Esophagus squamous epithelium (tissue), 5 donors: ENCODE measurements around the gene GPC6. TPM values are rescaled to one million over a fixed set of nuclear protein-coding genes. Genes with fewer than 3 reads are reported as not detected.

Source experiments
- DNase-seq: peaks from one replicate; lab custom pipeline; 2025; lab: John Stamatoyannopoulos, UW
- H3K27ac ChIP-seq, 4 donors: fragments of 200-600 bp; sonication (generic); one replicate each; pipeline ENCODE4 v1.5.1; 2016 to 2019; ENCODE audit warnings: mild to moderate bottlenecking in 1 of 4
- H3K27me3 ChIP-seq, 4 donors: fragments of 200-600 bp; sonication (generic); 1 replicate in 3 of 4; 2 replicates in 1 of 4; pipeline versions ENCODE4 v1.5.1 to v1.6.0; 2017 to 2021; ENCODE audit warnings: antibody characterized with exemption in 1 of 4
- H3K36me3 ChIP-seq, 3 donors: fragments of 200-600 bp; sonication (generic); one replicate each; pipeline ENCODE4 v1.5.1; 2016 to 2019
- H3K4me1 ChIP-seq, 3 donors: fragments of 200-600 bp; sonication (generic); one replicate each; pipeline ENCODE4 v1.5.1; 2017 to 2019
- H3K4me3 ChIP-seq, 4 donors: fragments of 200-600 bp; sonication (generic); 1 replicate in 3 of 4; 2 replicates in 1 of 4; pipeline ENCODE4 v1.5.1; 2016 to 2019; ENCODE audit warnings: mild to moderate bottlenecking in 2 of 4, moderate library complexity in 1 of 4
- H3K9me3 ChIP-seq, 3 donors: fragments of 200-600 bp; sonication (generic); one replicate each; pipeline ENCODE4 v1.5.1; 2016 to 2019
- POLR2A ChIP-seq, 4 donors: fragments of 450-650 bp; IDR thresholded peaks; one replicate each; pipeline ENCODE4 v1.6.1; 2017; ENCODE audit warnings: antibody characterized with exemption in 4 of 4, mild to moderate bottlenecking in 4 of 4, moderate library complexity in 3 of 4
- WGBS, 2 donors: methylation state at CpG; one replicate each; pipeline ENCODE4 v1.1.5; 2018; 5-methylcytosine and 5-hydroxymethylcytosine counted together
- intact Hi-C: fragments of 100-400 bp; cut with DNase I; formaldehyde crosslinking; loops from one replicate; pipeline ENCODE4 v1.15.0; 2022
- total RNA-seq, 4 donors: library from RNA; depleted of rRNA; stranded (reverse); fragments of >200 nt; gene quantifications; one replicate each; pipeline ENCODE4 v1.1.0, GENCODE V29; 2016
- TF ChIP-seq, protein P1 (sequence below), 6 experiments: fragments of 450-650 bp in 4 of 6; fragments of 200-600 bp in 2 of 6; sonication (generic) in 2 of 6; IDR thresholded peaks; one replicate each; pipeline ENCODE4 v1.5.1; 2016 to 2019; ENCODE audit warnings: antibody characterized with exemption in 6 of 6, mild to moderate bottlenecking in 4 of 6, moderate library complexity in 4 of 6
- donor health status: DM: yes; HTN: yes; CAD: no.

GPC6 gene
- total RNA-seq, 4 donors from 2014 or later, result 0.57 to 8.6 (median 2.6) TPM

GRCh38 chr13:93951951-93952350, 725.3 kb downstream of the GPC6 start:
- H3K27me3 ChIP-seq, result no peaks in the 10 kb centered on the region
- H3K36me3 ChIP-seq, result no peaks in the 10 kb centered on the region
- H3K27ac ChIP-seq, result no peak overlapping the region
- H3K4me3 ChIP-seq, result no peak overlapping the region
- H3K4me1 ChIP-seq, result no peaks in the 10 kb centered on the region
- no peak for DNase-seq
- WGBS, 2 donors, result 81 to 90% methylated on average over 1 of the region's 1 CpG
- intact Hi-C loops, result no loop called here
- TF ChIP-seq, protein P1, sequence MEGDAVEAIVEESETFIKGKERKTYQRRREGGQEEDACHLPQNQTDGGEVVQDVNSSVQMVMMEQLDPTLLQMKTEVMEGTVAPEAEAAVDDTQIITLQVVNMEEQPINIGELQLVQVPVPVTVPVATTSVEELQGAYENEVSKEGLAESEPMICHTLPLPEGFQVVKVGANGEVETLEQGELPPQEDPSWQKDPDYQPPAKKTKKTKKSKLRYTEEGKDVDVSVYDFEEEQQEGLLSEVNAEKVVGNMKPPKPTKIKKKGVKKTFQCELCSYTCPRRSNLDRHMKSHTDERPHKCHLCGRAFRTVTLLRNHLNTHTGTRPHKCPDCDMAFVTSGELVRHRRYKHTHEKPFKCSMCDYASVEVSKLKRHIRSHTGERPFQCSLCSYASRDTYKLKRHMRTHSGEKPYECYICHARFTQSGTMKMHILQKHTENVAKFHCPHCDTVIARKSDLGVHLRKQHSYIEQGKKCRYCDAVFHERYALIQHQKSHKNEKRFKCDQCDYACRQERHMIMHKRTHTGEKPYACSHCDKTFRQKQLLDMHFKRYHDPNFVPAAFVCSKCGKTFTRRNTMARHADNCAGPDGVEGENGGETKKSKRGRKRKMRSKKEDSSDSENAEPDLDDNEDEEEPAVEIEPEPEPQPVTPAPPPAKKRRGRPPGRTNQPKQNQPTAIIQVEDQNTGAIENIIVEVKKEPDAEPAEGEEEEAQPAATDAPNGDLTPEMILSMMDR (IDR thresholded peaks at IDR 0.05), result no peak
- TF ChIP-seq POLR2A (IDR thresholded peaks at IDR 0.05), result no peak
- no peaks in the 10 kb centered on the region for H3K9me3 ChIP-seq

GRCh38 chr13:93953841-93954240, 727.2 kb downstream of the GPC6 start:
- H3K27ac ChIP-seq, result no peak overlapping the region
- H3K36me3 ChIP-seq, result no peaks in the 10 kb centered on the region
- DNase-seq, result no peak
- 73 to 81% methylated on average over 1 of the region's 1 CpG for WGBS, 2 donors
- H3K4me3 ChIP-seq, result no peak overlapping the region
- no peaks in the 10 kb centered on the region for H3K4me1 ChIP-seq
- H3K9me3 ChIP-seq, result no peaks in the 10 kb centered on the region
- TF ChIP-seq, protein P1 (IDR thresholded peaks at IDR 0.05), result no peak
- TF ChIP-seq POLR2A (IDR thresholded peaks at IDR 0.05), result no peak
- intact Hi-C loops, result no loop called here
- H3K27me3 ChIP-seq, result no peaks in the 10 kb centered on the region

DNA sequence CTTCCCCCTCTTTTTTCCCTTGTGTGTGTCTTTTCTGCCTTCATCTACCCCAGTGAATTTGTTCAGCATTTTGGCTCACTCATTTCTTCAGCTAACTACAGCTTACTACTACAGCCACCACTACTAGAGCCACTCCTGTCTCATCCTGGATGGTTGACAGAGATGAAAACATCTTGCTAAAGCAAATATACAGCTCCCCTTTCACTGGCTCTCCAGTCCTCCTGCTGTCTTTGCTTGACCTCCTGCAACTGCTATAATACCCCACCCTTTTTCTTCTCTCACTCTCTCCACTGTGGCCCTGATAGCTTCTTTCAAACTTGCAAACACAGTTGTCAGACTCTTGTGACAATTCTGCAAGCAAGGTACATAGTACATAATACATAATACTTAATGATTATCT, 729.3 kb downstream of the GPC6 start:
- Histone ChIP-seq H3K36me3 (no peaks in the 10 kb centered on the region), H3K4me3 (no peak overlapping the region), H3K27me3 (no peaks in the 10 kb centered on the region), H3K27ac (peak overlapping the region in 1 of 4 donors; percentile 5), H3K9me3 (no peaks in the 10 kb centered on the region), H3K4me1 (no peaks in the 10 kb centered on the region)
- TF ChIP-seq, protein P1 (IDR thresholded peaks at IDR 0.05), result no peak
- no peak for TF ChIP-seq POLR2A (IDR thresholded peaks at IDR 0.05)
- intact Hi-C loops, result no loop called here
- DNase-seq, result no peak

DNA sequence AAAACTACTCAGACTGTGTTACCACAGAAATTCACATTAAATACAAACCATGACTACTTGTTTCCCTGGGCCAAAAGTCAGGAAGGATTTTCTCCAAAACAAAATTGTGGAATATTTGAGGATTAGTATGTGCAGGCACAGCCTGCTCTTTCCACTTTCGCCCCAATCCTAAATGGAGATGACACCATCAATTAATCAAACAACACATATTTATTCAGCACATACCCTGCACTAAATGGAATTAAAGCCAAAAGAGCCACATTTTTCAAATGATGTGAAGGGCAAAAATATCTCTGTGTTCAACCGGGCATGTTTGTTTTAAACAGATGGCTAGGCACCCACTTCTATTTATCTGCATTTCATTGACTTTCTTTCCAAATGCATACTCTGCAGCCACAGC, 729.8 kb downstream of the GPC6 start:
- Histone ChIP-seq H3K27me3 (no peaks in the 10 kb centered on the region), H3K27ac (peak overlapping the region in 1 of 4 donors; percentile 14), H3K9me3 (no peaks in the 10 kb centered on the region), H3K36me3 (no peaks in the 10 kb centered on the region), H3K4me3 (no peak overlapping the region), H3K4me1 (no peaks in the 10 kb centered on the region)
- intact Hi-C loops, result no loop called here
- no peak for DNase-seq
- TF ChIP-seq POLR2A (IDR thresholded peaks at IDR 0.05), result no peak
- TF ChIP-seq, protein P1 (IDR thresholded peaks at IDR 0.05), result no peak
- 30 to 49% methylated on average over 2 of the region's 2 CpGs for WGBS, 2 donors

- H3K27me3 ChIP-seq, result no peaks in the 10 kb centered on the region
- WGBS, 2 donors, result 96 to 97% methylated on average over 2 of the region's 2 CpGs
- intact Hi-C loops, result no loop called here
- H3K9me3 ChIP-seq, result no peaks in the 10 kb centered on the region
- TF ChIP-seq, protein P1 (IDR thresholded peaks at IDR 0.05), result no peak
- TF ChIP-seq POLR2A (IDR thresholded peaks at IDR 0.05), result no peak
- no peak overlapping the region for H3K4me3 ChIP-seq
- H3K4me1 ChIP-seq, result no peaks in the 10 kb centered on the region
- H3K27ac ChIP-seq, result peak overlapping the region in 1 of 4 donors; percentile 14
- no peaks in the 10 kb centered on the region for H3K36me3 ChIP-seq
- no peak for DNase-seq
Observed at GRCh38 chr13:93957371-93957770, 730.8 kb downstream of the GPC6 start.
